Activated CD8-positive, alpha-beta memory T cell treated with anti-CD3 and anti-CD28 coated beads, Interleukin-2, amount 50 U/mL, for 48 hours (primary cell): Measurements from ENCODE around the gene KLF12.

ENCODE experiments used
- DNase-seq: peaks from one replicate; pipeline ENCODE4 v3.0.0-alpha.2; 2020

Gene KLF12

DNA sequence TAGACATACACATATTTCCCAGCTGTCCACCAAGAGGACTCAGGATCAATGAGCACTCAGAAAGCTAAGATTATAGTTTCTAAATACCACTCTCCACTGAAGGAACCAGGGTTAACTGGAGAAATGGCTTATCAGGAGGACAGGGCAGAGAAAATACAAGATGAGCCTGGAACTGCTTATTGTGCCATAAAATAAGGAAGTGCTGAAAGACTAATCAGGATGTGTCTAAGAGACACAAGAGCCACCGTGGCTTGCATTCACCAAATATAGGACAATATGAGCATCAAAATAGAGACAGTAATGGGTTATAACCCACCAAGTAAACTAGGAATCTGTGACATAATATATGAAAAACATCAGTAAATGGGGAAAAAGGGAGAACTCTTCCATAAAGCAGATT is 32.8 kb downstream of the KLF12 start:
- DNase-seq, result no peak

DNA sequence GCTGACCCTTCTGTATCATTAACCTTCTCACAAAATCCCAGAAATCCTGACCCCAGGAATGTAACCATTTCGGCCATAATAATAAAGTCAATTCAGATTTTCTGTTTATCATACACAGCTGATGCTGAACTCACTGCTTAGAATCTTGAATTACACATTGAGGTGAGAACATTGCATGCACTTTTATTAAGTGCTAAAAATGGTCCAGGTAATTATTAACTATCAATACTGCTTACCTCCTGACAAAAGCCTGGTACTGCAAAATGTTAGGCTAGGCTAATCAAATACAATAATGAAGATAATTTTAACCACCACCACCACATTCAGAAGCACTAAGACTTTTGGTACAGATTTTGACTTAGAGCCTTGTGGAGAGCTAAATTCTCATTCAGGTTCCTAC is 36.1 kb downstream of the KLF12 start:
- no peak for DNase-seq

GRCh38 chr13:74097116-74097515 is 37.1 kb downstream of the KLF12 start:
- no peak for DNase-seq

- no peak for DNase-seq
Measured at GRCh38 chr13:74093691-74094090, 40.5 kb downstream of the KLF12 start.

- no peak for DNase-seq
Measured at GRCh38 chr13:74092711-74093110, 41.5 kb downstream of the KLF12 start.

GRCh38 chr13:74090869-74091605 is 43.2 kb downstream of the KLF12 start:
- DNase-seq, result no peak

DNA sequence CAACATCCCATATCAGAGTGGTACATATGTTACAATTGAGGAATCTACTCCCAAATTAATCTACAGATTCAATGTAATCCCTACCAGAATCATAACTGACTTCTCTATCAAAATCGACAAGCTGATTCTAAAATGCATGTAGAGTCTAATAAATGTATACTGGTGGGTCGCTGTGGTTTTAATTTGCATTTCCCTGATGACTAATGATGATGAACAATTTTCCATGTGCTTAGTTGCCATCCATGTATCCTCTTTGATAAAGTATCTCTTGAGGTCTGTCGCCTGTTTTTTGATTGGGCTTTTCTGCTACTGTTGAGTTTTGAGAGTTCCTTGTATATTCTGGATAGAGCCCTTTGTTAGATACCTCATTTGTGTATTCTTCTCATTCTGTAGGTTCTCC is 43.8 kb downstream of the KLF12 start:
- DNase-seq, result no peak

- DNase-seq, result no peak
Measured at GRCh38 chr13:74087357-74087756, 46.8 kb downstream of the KLF12 start.
